Spinal cord (tissue), 10 donors: ENCODE data around the gene UBE2D4. TPM values are rescaled to one million over a fixed set of nuclear protein-coding genes. Genes with fewer than 3 reads are reported as not detected.
"Not testable (repeated sequence)": the region's sequence is repeated elsewhere in the genome, so short reads cannot be mapped to it uniquely, and the experiment has no call there.

ENCODE experiments used
- DNase-seq, 6 donors: peaks; one replicate each; pipeline versions ENCODE4 v3.0.0 to v3.0.0-alpha.2; 2013 to 2015; ENCODE audit warnings: low spot score in 6 of 6, low read depth in 4 of 6
- H3K27ac ChIP-seq: one replicate; pipeline ENCODE4 v1.5.1; 2013; ENCODE audit warnings: low read depth, low read length, control low read depth
- H3K27me3 ChIP-seq: one replicate; pipeline ENCODE4 v1.6.1; 2013; ENCODE audit warnings: low read length; ENCODE audit not compliant: control insufficient read depth, insufficient read depth
- H3K36me3 ChIP-seq: one replicate; pipeline ENCODE4 v1.6.1; 2013; ENCODE audit warnings: low read length; ENCODE audit not compliant: control insufficient read depth, insufficient read depth
- H3K4me1 ChIP-seq: one replicate; pipeline ENCODE4 v1.6.1; 2013; ENCODE audit warnings: low read length; ENCODE audit not compliant: control insufficient read depth, insufficient read depth
- H3K4me3 ChIP-seq: one replicate; pipeline ENCODE4 v1.5.1; 2013; ENCODE audit warnings: low read depth, low read length, control low read depth
- H3K9me3 ChIP-seq: one replicate; pipeline ENCODE4 v1.6.1; 2013; ENCODE audit warnings: low read length; ENCODE audit not compliant: control insufficient read depth, insufficient read depth
- WGBS: methylation state at CpG from one replicate; pipeline ENCODE4 v1.1.5; 2013; ENCODE audit warnings: missing lambda C conversion rate; ENCODE audit not compliant: insufficient coverage; 5-methylcytosine and 5-hydroxymethylcytosine counted together
- polyA plus RNA-seq, 2 donors: library from polyadenylated mRNA; unstranded; fragments of 120-200 nt; gene quantifications; one replicate each; pipeline ENCODE4 v1.2.1, GENCODE V29; 2013; ENCODE audit not compliant: insufficient read length in 2 of 2
- total RNA-seq, 2 donors: library from RNA; depleted of rRNA in 1 of 2; stranded (reverse); fragments of 120-200 nt in 1 of 2; fragments of >200 nt in 1 of 2; gene quantifications; one replicate each; pipeline versions ENCODE4 v1.2.3 to v1.2.4, GENCODE V29; 2013 to 2014
- donor health status: healthy.

Gene UBE2D4
- total and polyA plus RNA-seq, 4 donors: 20.7 to 42.0 (median 36.4) TPM

GRCh38 chr7:43888993-43889945 is 37.0 kb upstream of the UBE2D4 start:
- DNase-seq: no peak
- Histone ChIP-seq H3K36me3 (peaks cover 7% of the 10 kb centered on the region), H3K4me1 (peaks cover 4% of the 10 kb centered on the region), H3K27ac (no peak overlapping the region), H3K27me3 (no peaks in the 10 kb centered on the region), H3K4me3 (no peak overlapping the region), H3K9me3 (no peaks in the 10 kb centered on the region)
- 90% methylated on average over 2 of the region's 7 CpGs for WGBS

DNA sequence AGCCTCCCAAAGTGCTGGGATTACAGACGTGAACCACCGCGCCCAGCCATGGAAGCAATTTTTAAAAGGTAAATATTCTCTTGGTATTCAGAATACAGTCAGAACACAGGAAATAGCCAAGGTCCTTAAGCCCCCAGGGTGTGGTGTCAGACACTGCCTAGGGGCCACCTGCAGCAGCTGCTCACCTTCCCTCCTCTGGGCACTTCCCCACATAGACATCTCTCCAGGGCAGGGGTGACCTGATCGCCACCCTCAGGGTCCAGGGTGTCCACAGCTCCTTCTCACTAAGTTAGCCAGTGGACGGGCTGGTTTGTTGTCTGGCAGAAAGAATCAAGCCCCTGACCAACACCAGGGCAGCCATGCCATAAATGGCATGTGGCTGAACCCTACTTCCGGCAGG is 35.8 kb upstream of the UBE2D4 start:
- Histone ChIP-seq H3K27me3 (no peaks in the 10 kb centered on the region), H3K27ac (no peak overlapping the region), H3K4me3 (no peak overlapping the region), H3K9me3 (no peaks in the 10 kb centered on the region), H3K36me3 (peaks cover 2% of the 10 kb centered on the region), H3K4me1 (peaks cover 4% of the 10 kb centered on the region)
- 95% methylated on average over 6 of the region's 6 CpGs for WGBS
- no peak for DNase-seq

DNA sequence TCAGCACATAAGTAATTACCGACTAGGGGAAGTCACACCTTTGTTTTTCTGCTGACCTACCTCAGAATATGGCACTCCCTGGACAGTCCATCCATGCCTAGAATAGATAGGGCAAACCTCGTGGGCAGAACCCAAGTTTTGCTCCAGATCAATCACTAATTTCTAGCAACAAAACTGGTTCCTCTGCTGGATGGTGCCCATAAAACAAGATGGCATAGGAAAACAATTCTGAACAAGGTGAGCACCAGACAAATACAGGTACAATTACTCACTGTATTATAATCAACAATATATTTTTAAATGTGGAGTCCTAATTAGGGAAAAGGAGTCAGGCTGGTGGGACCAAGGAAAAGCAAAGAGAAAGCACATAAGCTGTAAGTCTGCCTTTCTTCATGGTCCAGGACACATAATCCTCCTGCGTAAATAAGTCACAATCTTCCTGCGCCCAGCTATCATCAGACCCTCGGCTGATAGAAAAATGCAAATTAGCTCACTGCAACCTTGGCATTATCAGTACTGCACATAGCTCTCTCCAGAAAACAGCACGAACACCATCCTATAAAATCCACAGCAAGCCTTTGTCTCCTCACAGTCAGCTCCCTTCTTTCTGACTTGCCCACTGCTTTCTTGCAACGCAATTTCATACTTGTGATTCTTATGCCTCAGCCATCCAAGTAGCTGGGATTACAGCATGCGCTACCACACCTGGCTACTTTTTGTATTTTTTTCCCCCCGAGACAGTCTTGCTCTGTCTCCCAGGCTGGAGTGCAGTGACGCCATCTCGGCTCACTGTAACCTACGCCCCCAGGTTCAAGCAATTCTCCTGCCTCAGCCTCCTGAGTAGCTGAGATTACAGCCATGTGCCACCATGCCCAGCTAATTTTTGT is 34.9 kb upstream of the UBE2D4 start:
- no peaks in the 10 kb centered on the region for H3K27me3 ChIP-seq
- peaks cover 4% of the 10 kb centered on the region for H3K4me1 ChIP-seq
- H3K36me3 ChIP-seq: peaks cover 2% of the 10 kb centered on the region
- H3K9me3 ChIP-seq: no peaks in the 10 kb centered on the region
- DNase-seq: peak in 1 of 6 donors; percentile 61
- no peak overlapping the region for H3K4me3 ChIP-seq
- 82% methylated on average over 11 of the region's 12 CpGs for WGBS
- no peak overlapping the region for H3K27ac ChIP-seq

DNA sequence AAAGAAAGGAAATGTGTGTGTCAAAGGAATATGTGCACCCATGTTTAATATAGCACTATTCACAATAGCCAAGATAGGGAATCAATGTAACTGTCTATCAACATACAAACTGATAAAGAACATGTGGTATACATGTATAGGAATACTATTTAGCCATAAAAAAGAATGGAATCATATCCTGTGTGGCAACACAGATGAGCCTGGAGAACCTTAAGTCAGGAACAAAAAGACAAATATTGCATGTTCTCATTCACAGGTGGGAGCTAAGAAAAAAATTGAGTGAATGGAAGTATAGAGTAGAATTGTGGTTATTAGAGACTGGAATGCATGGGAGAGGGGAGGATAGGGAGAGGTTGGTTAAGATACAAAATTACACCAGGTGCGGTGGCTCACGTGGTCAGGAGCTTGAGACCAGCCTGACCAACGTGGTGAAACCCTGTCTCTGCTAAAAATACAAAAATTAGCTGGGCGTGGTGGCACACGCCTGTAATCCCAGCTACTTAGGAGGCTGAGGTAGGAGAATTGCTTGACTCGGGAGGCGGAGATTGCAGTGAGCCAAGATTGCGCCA is 30.3 kb upstream of the UBE2D4 start:
- 100% methylated on average over 6 of the region's 8 CpGs for WGBS
- H3K9me3 ChIP-seq: no peaks in the 10 kb centered on the region

GRCh38 chr7:43898571-43898970 is 27.7 kb upstream of the UBE2D4 start:
- not testable (repeated sequence) for H3K36me3 ChIP-seq, DNase-seq, H3K27me3 ChIP-seq, H3K4me1 ChIP-seq, H3K27ac ChIP-seq, H3K9me3 ChIP-seq, H3K4me3 ChIP-seq
- WGBS: 93% methylated on average over 1 of the region's 2 CpGs

More for the DNA sequence above, 30.3 kb upstream of the UBE2D4 start:
- Histone ChIP-seq H3K27me3 (no peaks in the 10 kb centered on the region), H3K36me3 (no peaks in the 10 kb centered on the region), H3K4me3 (no peak overlapping the region), H3K4me1 (peaks cover 3% of the 10 kb centered on the region), H3K27ac (no peak overlapping the region)
- DNase-seq: no peak

- Histone ChIP-seq H3K36me3 (peaks cover 7% of the 10 kb centered on the region), H3K27ac (no peak overlapping the region), H3K4me1 (peaks cover 6% of the 10 kb centered on the region), H3K9me3 (no peaks in the 10 kb centered on the region), H3K27me3 (no peaks in the 10 kb centered on the region), H3K4me3 (no peak overlapping the region)
- no CpG with 5 or more reads among the region's 5 CpGs for WGBS
- no peak for DNase-seq
These were observed 23.6 kb upstream of the UBE2D4 start for GRCh38 chr7:43902542-43903054.

GRCh38 chr7:43904533-43905208 is 21.6 kb upstream of the UBE2D4 start:
- H3K27me3 ChIP-seq: no peaks in the 10 kb centered on the region
- H3K9me3 ChIP-seq: no peaks in the 10 kb centered on the region
- H3K4me3 ChIP-seq: peak overlapping the region; percentile 48
- DNase-seq: no peak
- H3K27ac ChIP-seq: no peak overlapping the region
- peaks cover 6% of the 10 kb centered on the region for H3K4me1 ChIP-seq
- WGBS: 100% methylated on average over 3 of the region's 5 CpGs
- peaks cover 7% of the 10 kb centered on the region for H3K36me3 ChIP-seq

DNA sequence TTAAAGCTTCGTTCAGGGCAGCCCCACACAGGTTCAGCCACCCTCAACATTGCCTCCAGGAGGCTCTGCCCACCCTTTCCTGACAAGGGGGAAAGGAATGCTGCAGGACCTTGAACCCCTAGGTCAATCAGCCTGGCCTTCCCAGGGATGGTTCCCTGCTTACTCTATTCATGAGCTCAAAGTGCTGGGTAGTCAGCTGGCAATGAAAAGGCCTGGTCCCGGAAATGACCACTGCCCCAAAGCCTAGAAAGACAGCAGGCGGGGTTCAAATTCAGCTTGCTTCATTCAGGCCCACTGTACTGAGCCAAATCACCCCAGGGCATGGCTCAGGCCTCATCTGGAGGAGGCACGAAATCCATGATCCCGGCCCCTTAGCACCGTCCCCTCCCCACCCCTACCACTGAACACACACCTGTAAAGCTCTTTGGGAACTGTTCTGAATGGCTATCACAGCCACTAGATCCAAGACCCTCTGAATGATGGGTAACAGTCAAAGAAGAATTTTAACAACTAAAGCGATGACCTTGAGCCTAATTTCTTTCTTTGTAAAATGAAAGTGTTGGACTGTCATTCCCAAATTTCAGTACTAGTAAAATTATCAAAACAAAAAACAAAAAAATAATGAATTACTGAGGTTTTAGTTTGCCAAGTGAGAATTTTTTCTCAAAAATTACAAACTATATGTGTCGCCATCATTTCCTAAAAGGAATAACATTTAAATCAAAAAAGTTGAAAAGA is 20.9 kb upstream of the UBE2D4 start:
- Histone ChIP-seq H3K4me1 (peaks cover 6% of the 10 kb centered on the region), H3K9me3 (no peaks in the 10 kb centered on the region), H3K36me3 (peaks cover 7% of the 10 kb centered on the region), H3K4me3 (peak overlapping the region; percentile 48), H3K27me3 (no peaks in the 10 kb centered on the region), H3K27ac (peak overlapping the region; percentile 79)
- 48% methylated on average over 3 of the region's 8 CpGs for WGBS
- DNase-seq: peak in 2 of 6 donors; percentile 17 to 28
